Psoas muscle (tissue), 8 donors: ENCODE measurements around the gene SLAMF8. TPM values are rescaled to one million over a fixed set of nuclear protein-coding genes. Genes with fewer than 3 reads are reported as not detected.

Experiments
- ATAC-seq, 4 donors: fragments of 200-7000 bp; cut with Tn5 transposase; one replicate each; pipeline ENCODE4 v1.9.1; 2020; ENCODE audit warnings: moderate library complexity in 3 of 4, mild to moderate bottlenecking in 2 of 4
- DNase-seq, 2 donors: peaks; one replicate each; pipeline ENCODE4 v3.0.0-alpha.2; 2020
- H3K27ac ChIP-seq: fragments of 200-600 bp; one replicate; pipeline ENCODE4 v1.8.0; 2022
- H3K27me3 ChIP-seq, 3 donors: fragments of 200-600 bp in 1 of 3; one replicate each; pipeline versions ENCODE4 v1.6.1 to v1.8.0; 2013 to 2022; ENCODE audit warnings: low read length in 2 of 3, mild to moderate bottlenecking in 2 of 3, moderate library complexity in 1 of 3; ENCODE audit not compliant: insufficient read depth in 3 of 3
- H3K36me3 ChIP-seq, 2 donors: fragments of 200-600 bp in 1 of 2; one replicate each; pipeline versions ENCODE4 v1.6.1 to v1.8.0; 2013 to 2022; ENCODE audit warnings: low read depth in 1 of 2, mild to moderate bottlenecking in 1 of 2, moderate library complexity in 1 of 2; ENCODE audit not compliant: insufficient read depth in 1 of 2
- H3K4me1 ChIP-seq: fragments of 200-600 bp; one replicate; pipeline ENCODE4 v1.8.0; 2022
- H3K4me3 ChIP-seq: fragments of 200-600 bp; one replicate; pipeline ENCODE4 v1.8.0; 2022; ENCODE audit warnings: mild to moderate bottlenecking
- H3K9me3 ChIP-seq: fragments of 200-600 bp; one replicate; pipeline ENCODE4 v1.8.0; 2022
- CTCF ChIP-seq: fragments of 200-600 bp; IDR thresholded peaks from one replicate; pipeline ENCODE4 v1.8.0; 2022; ENCODE audit warnings: antibody characterized with exemption
- WGBS, 3 donors: extraction: QIAGEN DNeasy Blood & Tissue Kit; methylation state at CpG; one replicate each; pipeline versions ENCODE4 v1.1.6 to v1.1.7; 2013; 5-methylcytosine and 5-hydroxymethylcytosine counted together
- intact Hi-C, 2 donors: fragments of 100-400 bp; cut with DNase I; formaldehyde crosslinking; loops; one replicate each; pipeline versions ENCODE4 v1.11.0 to v1.14.2; 2022
- polyA plus RNA-seq, 3 donors: library from polyadenylated mRNA; stranded (reverse); fragments of 200-250 nt; gene quantifications; one replicate each; pipeline ENCODE4 v1.2.3, GENCODE V29; 2013
- total RNA-seq, 4 donors: library from RNA; stranded (reverse); fragmentation: NEBNext Ultra II Directional in 2 of 4; extraction: Animal tissue kit (Norgen Biotek cat#: 25700) in 2 of 4; gene quantifications; one replicate each; pipeline versions ENCODE4 v1.2.1 to v1.2.4, GENCODE V29; 2021 to 2023
- donor health status: healthy with polysubstance abuse.
- donor health status: DM: no; HTN: no; CAD: no; lungs with moderate emphysema.
- donor health status: Bipolar disorder and iron deficiency.
- donor health status: healthy.
- donor health status: DM: yes; HTN: yes; CAD: no.
- donor health status: DM: no; HTN: no; CAD: no.
- donor health status: DM: no; HTN: no; CAD: no.
- donor health status: DM: yes; HTN: yes; CAD: no.

SLAMF8 gene
- total and polyA plus RNA-seq, 7 donors: 0.10 to 1.6 (median 1.1) TPM

- no peak for TF ChIP-seq CTCF
- peaks cover 0 to 5% (median 0%) of the 10 kb centered on the region in 3 donors for H3K27me3 ChIP-seq
- no peak overlapping the region for H3K4me3 ChIP-seq
- intact Hi-C loops: loop anchor here in 1 of 2 donors (5.0 kb wide), 1 partner anchor 48 kb away; no protein-coding TSS in a partner anchor
- H3K27ac ChIP-seq: no peak overlapping the region
- WGBS, 3 donors: 68 to 71% (median 70%) methylated on average over 7 of the region's 7 CpGs
- H3K4me1 ChIP-seq: no peaks in the 10 kb centered on the region
- DNase-seq: no peak
- H3K36me3 ChIP-seq: no peaks in the 10 kb centered on the region
- ATAC-seq: no peak
- H3K9me3 ChIP-seq: no peaks in the 10 kb centered on the region
Observed at GRCh38 chr1:159803956-159804689, 22.6 kb upstream of the SLAMF8 start.

- 21 to 33% (median 29%) methylated on average over 2 of the region's 2 CpGs for WGBS, 3 donors
Observed at GRCh38 chr1:159804924-159805323, 21.7 kb upstream of the SLAMF8 start.

GRCh38 chr1:159815926-159816325 lies 10.7 kb upstream of the SLAMF8 start:
- TF ChIP-seq CTCF: no peak
- ATAC-seq: no peak
- H3K4me3 ChIP-seq: no peak overlapping the region
- intact Hi-C loops: no loop called here
- H3K27ac ChIP-seq: no peak overlapping the region
- H3K27me3 ChIP-seq: no peaks in the 10 kb centered on the region
- 91 to 95% (median 91%) methylated on average over 8 of the region's 8 CpGs for WGBS, 3 donors
- no peaks in the 10 kb centered on the region for H3K9me3 ChIP-seq
- H3K4me1 ChIP-seq: no peaks in the 10 kb centered on the region
- H3K36me3 ChIP-seq: no peaks in the 10 kb centered on the region
- DNase-seq: no peak

More at GRCh38 chr1:159804924-159805323, 21.7 kb upstream of the SLAMF8 start:
- Histone ChIP-seq H3K9me3 (no peaks in the 10 kb centered on the region), H3K27me3 (peaks cover 0 to 5% (median 0%) of the 10 kb centered on the region in 3 donors), H3K4me3 (no peak overlapping the region), H3K27ac (no peak overlapping the region), H3K36me3 (no peaks in the 10 kb centered on the region), H3K4me1 (no peaks in the 10 kb centered on the region)
- intact Hi-C loops: loop anchor here in 1 of 2 donors (1.0 to 5.0 kb wide), 2 partner anchors 41 to 47 kb away; no protein-coding TSS in a partner anchor
- no peak for ATAC-seq
- TF ChIP-seq CTCF: no peak
- DNase-seq: no peak

- intact Hi-C loops: no loop called here
- Histone ChIP-seq H3K4me3 (no peak overlapping the region), H3K9me3 (no peaks in the 10 kb centered on the region), H3K27ac (no peak overlapping the region), H3K27me3 (peaks cover 0 to 3% (median 0%) of the 10 kb centered on the region in 3 donors), H3K36me3 (no peaks in the 10 kb centered on the region), H3K4me1 (no peaks in the 10 kb centered on the region)
- DNase-seq: no peak
- no peak for ATAC-seq
- TF ChIP-seq CTCF: no peak
- WGBS, 3 donors: 83 to 88% (median 83%) methylated on average over 10 to 11 of the region's 11 CpGs
Observed at GRCh38 chr1:159817276-159818041, 9.2 kb upstream of the SLAMF8 start.
